K562 (cell line): Measurements from ENCODE around the gene FOSL2. TPM values are rescaled to one million over a fixed set of nuclear protein-coding genes. Genes with fewer than 3 reads are reported as not detected.

ENCODE experiments used
- ATAC-seq: fragments of 200-7000 bp; cut with Tn5 transposase; 3 replicates; pipeline ENCODE4 v1.9.1; 2020; ENCODE audit warnings: moderate library complexity
- BruUV-seq: library from RNA; stranded (reverse); fragments of 400-500 nt; replicated peaks from 2 replicates; lab custom pipeline; 2021; lab: Mats Ljungman, UMichigan
- CTCF ChIA-PET: fragments of 300-600 bp; formaldehyde crosslinking; extraction: SDS; loops from one replicate; lab custom pipeline; 2021; ENCODE audit warnings: low intra/inter-chr PET ratio; lab: Yijun Ruan, JAX
- POLR2A ChIA-PET: fragments of 300-600, 350-650 bp; sonication (Branson Sonifier 250); formaldehyde crosslinking; extraction: SDS; loops from one replicate; lab custom pipeline; 2021; ENCODE audit warnings: antibody characterized with exemption, inconsistent platforms; lab: Yijun Ruan, JAX
- DNase-seq, 4 experiments: peaks; one replicate each; pipeline versions ENCODE4 v3.0.0 to v3.0.0-alpha.2; 2011 to 2018; ENCODE audit warnings: low spot score in 3 of 4, mixed read lengths in 3 of 4; ENCODE audit errors: extremely low read depth in 1 of 4
- FAIRE-seq: peaks from 2 replicates; lab custom pipeline; 2011; peaks lifted over from hg19 to GRCh38; lab: Jason Lieb, UNC
- H2AFZ ChIP-seq: 2 replicates; pipeline ENCODE4 v1.6.0; 2011; ENCODE audit warnings: low read depth, low read length, control low read depth, inconsistent platforms
- H3K27ac ChIP-seq: fragments of 200-600 bp; 3 replicates; pipeline ENCODE4 v1.8.0; 2011; ENCODE audit warnings: low read depth, mild to moderate bottlenecking, control low read depth, inconsistent platforms, low read length, moderate library complexity, mixed read lengths; ENCODE audit errors: extremely low read depth
- H3K27me3 ChIP-seq, 2 experiments: fragments of 300-600 bp in 1 of 2; 2 replicates in 1 of 2; 3 replicates in 1 of 2; pipeline versions ENCODE4 v1.6.0 to v1.8.0; 2011; ENCODE audit warnings: inconsistent platforms in 2 of 2, low read length in 2 of 2, mild to moderate bottlenecking in 1 of 2, mixed read lengths in 1 of 2, moderate library complexity in 1 of 2; ENCODE audit not compliant: control insufficient read depth in 2 of 2, insufficient read depth in 2 of 2
- H3K36me3 ChIP-seq: fragments of 300-600 bp; 3 replicates; pipeline ENCODE4 v1.8.0; 2011; ENCODE audit warnings: mild to moderate bottlenecking, low read length, inconsistent platforms; ENCODE audit not compliant: control insufficient read depth, insufficient read depth
- H3K4me1 ChIP-seq, 2 experiments: fragments of 200-600 bp in 1 of 2; replicated peaks in 1 of 2; 2 replicates in 1 of 2; 3 replicates in 1 of 2; pipeline versions ENCODE4 v1.5.1 to v1.8.0; 2011; ENCODE audit warnings: inconsistent platforms in 2 of 2, low read length in 2 of 2, mild to moderate bottlenecking in 1 of 2, mixed read lengths in 1 of 2, moderate library complexity in 1 of 2; ENCODE audit not compliant: control insufficient read depth in 2 of 2, insufficient read depth in 2 of 2
- H3K4me2 ChIP-seq: 2 replicates; pipeline ENCODE4 v1.6.1; 2011; ENCODE audit warnings: low read length, control low read depth, inconsistent platforms, mixed read lengths; ENCODE audit not compliant: insufficient read depth
- H3K4me3 ChIP-seq: fragments of 200-600 bp; sonication (generic), shearing (Covaris generic); 2 replicates; pipeline ENCODE4 v1.5.1; 2016; ENCODE audit warnings: control low read depth, inconsistent platforms
- H3K79me2 ChIP-seq: fragments of 200-600 bp; 3 replicates; pipeline ENCODE4 v1.8.0; 2011; ENCODE audit warnings: low read length, inconsistent platforms; ENCODE audit not compliant: control insufficient read depth, insufficient read depth
- H3K9ac ChIP-seq, 2 experiments: 2 replicates each; pipeline versions ENCODE4 v1.6.0 to v1.6.1; 2011; ENCODE audit warnings: low read depth in 2 of 2, low read length in 2 of 2, control low read depth in 1 of 2, inconsistent platforms in 1 of 2, mild to moderate bottlenecking in 1 of 2, mixed read lengths in 1 of 2; ENCODE audit not compliant: insufficient read depth in 1 of 2
- H3K9me1 ChIP-seq: one replicate; pipeline ENCODE4 v1.6.0; 2011; ENCODE audit warnings: inconsistent platforms, mild to moderate bottlenecking, low read length, moderate library complexity; ENCODE audit not compliant: control insufficient read depth, insufficient read depth
- H3K9me3 ChIP-seq: replicated peaks from 2 replicates; pipeline ENCODE4 v1.5.1; 2011; ENCODE audit warnings: low read depth, low read length, inconsistent platforms; ENCODE audit not compliant: control insufficient read depth, insufficient read depth
- H4K20me1 ChIP-seq: replicated peaks from 2 replicates; pipeline ENCODE4 v1.6.1; 2011; ENCODE audit warnings: low read length, inconsistent platforms, mixed read lengths; ENCODE audit not compliant: control insufficient read depth, insufficient read depth
- ARNT ChIP-seq, 2 experiments: fragments of 450-650 bp; IDR thresholded peaks; 2 replicates each; pipeline ENCODE4 v1.6.1; 2016; ENCODE audit warnings: mild to moderate bottlenecking in 1 of 2
- EP400 ChIP-seq: fragments of 450-650 bp; IDR thresholded peaks from 2 replicates; pipeline ENCODE4 v1.6.1; 2017; ENCODE audit warnings: antibody characterized with exemption, mild to moderate bottlenecking, moderate library complexity
- HDAC1 ChIP-seq, 2 experiments: fragments of 450-650 bp; IDR thresholded peaks; 2 replicates each; pipeline ENCODE4 v1.6.1; 2016 to 2017; ENCODE audit warnings: inconsistent platforms in 1 of 2, mild to moderate bottlenecking in 1 of 2, moderate library complexity in 1 of 2
- HNRNPH1 ChIP-seq: fragments of 200-400 bp; formaldehyde crosslinking; optimal IDR thresholded peaks from 2 replicates; pipeline ENCODE3; 2017; ENCODE audit warnings: low read depth, mild to moderate bottlenecking, low read length, moderate library complexity
- KAT8 ChIP-seq: fragments of 450-650 bp; IDR thresholded peaks from 2 replicates; pipeline ENCODE4 v1.6.1; 2016; ENCODE audit warnings: low read depth, mild to moderate bottlenecking
- KLF13 ChIP-seq: fragments of 450-650 bp; IDR thresholded peaks from 2 replicates; pipeline ENCODE4 v1.6.1; 2016; ENCODE audit warnings: missing genetic modification characterization, low read depth, mild to moderate bottlenecking, missing compliant biosample characterization, moderate library complexity, borderline replicate concordance
- MCM2 ChIP-seq: fragments of 450-650 bp; IDR thresholded peaks from 2 replicates; pipeline ENCODE4 v1.6.1; 2017; ENCODE audit warnings: low read depth, mild to moderate bottlenecking
- MED1 ChIP-seq: sonication (generic); formaldehyde crosslinking; IDR thresholded peaks from 2 replicates; pipeline ENCODE4 v1.8.1; 2023; ENCODE audit warnings: missing genetic modification reagents, borderline replicate concordance
- NFRKB ChIP-seq: fragments of 450-650 bp; IDR thresholded peaks from 2 replicates; pipeline ENCODE4 v1.6.1; 2016; ENCODE audit warnings: low read depth
- POLR2A ChIP-seq: fragments of 450-650 bp; conservative IDR thresholded peaks from 2 replicates; pipeline ENCODE4 v1.6.1; 2016
- POU5F1 ChIP-seq: fragments of 150-350 bp; IDR thresholded peaks from 2 replicates; pipeline ENCODE4 v1.6.1; 2014; ENCODE audit warnings: borderline replicate concordance, low read length, low read depth, mild to moderate bottlenecking; ENCODE audit not compliant: partially characterized antibody
- RCOR1 ChIP-seq, 2 experiments: IDR thresholded peaks; 2 replicates each; pipeline ENCODE4 v1.6.1; 2012; ENCODE audit warnings: low read depth in 2 of 2, low read length in 2 of 2, borderline replicate concordance in 1 of 2, improper control_type of control experiment in 1 of 2
- SP2 ChIP-seq: IDR thresholded peaks from 2 replicates; pipeline ENCODE4 v1.6.1; 2011; ENCODE audit warnings: mild to moderate bottlenecking, low read depth, low read length, moderate library complexity; ENCODE audit not compliant: poor library complexity, severe bottlenecking; ENCODE audit errors: extremely low read depth
- STAT5A ChIP-seq: IDR thresholded peaks from 2 replicates; pipeline ENCODE4 v1.6.1; 2012; ENCODE audit warnings: low read length, inconsistent platforms, borderline replicate concordance
- TCF7L2 ChIP-seq: fragments of 150-350 bp; IDR thresholded peaks from 2 replicates; pipeline ENCODE4 v1.6.1; 2016; ENCODE audit warnings: low read depth, mild to moderate bottlenecking, low read length, moderate library complexity
- U2AF2 ChIP-seq: fragments of 200-400 bp; formaldehyde crosslinking; optimal IDR thresholded peaks from 2 replicates; pipeline ENCODE3; 2017; ENCODE audit warnings: low read depth, mild to moderate bottlenecking, low read length
- WGBS: fragments of 100-300 bp; shearing (Covaris generic); methylation state at CpG from one replicate; pipeline ENCODE4 v1.1.6; 2016; ENCODE audit warnings: low coverage, mixed read lengths; ENCODE audit not compliant: insufficient coverage; ENCODE audit errors: missing lambda C conversion rate; 5-methylcytosine and 5-hydroxymethylcytosine counted together
- in situ Hi-C: fragments of 300-500 bp; cut with MboI; formaldehyde crosslinking; loops from 4 replicates; pipeline ENCODE4 v1.15.0; 2018; ENCODE audit warnings: inconsistent platforms, mixed read lengths
- intact Hi-C: fragments of 100-400 bp; cut with micrococcal nuclease; formaldehyde crosslinking; loops from 2 replicates; pipeline ENCODE4 v1.14.2; 2022
- polyA plus RNA-seq, 8 experiments: library from polyadenylated mRNA; depleted of rRNA in 4 of 8; stranded (reverse) in 5 of 8; unstranded in 3 of 8; fragments of >200 nt; fragmentation: Nextera tagmentation in 2 of 8; fragmentation: Illumina TruSeq in 1 of 8; extraction: Ambion mirVana in 2 of 8; extraction: Trizol in 1 of 8; gene quantifications; 2 replicates each; pipeline versions ENCODE4 v1.2.1 to v1.2.3, GENCODE V29; 2011 to 2014; ENCODE audit warnings: inconsistent platforms in 1 of 8, missing spikeins in 1 of 8
- total RNA-seq, 7 experiments: library from RNA; depleted of rRNA in 6 of 7; stranded (reverse); fragments of >200 nt in 6 of 7; fragmentation: Illumina TruSeq in 2 of 7; extraction: Trizol in 2 of 7; gene quantifications; 2 replicates each; pipeline versions ENCODE4 v1.2.1 to v1.2.3, GENCODE V29; 2011 to 2021; ENCODE audit warnings: low replicate concordance in 1 of 7
- TF ChIP-seq, protein P1 (sequence below): fragments of 200-400 bp; formaldehyde crosslinking; IDR thresholded peaks from 2 replicates; pipeline ENCODE4 v1.6.1; 2017; ENCODE audit warnings: mild to moderate bottlenecking, low read depth, low read length, moderate library complexity
- TF ChIP-seq, protein P2 (sequence below): sonication (generic); IDR thresholded peaks from 2 replicates; pipeline ENCODE4 v1.6.1; 2016
- TF ChIP-seq, protein P3 (sequence below): IDR thresholded peaks from 2 replicates; pipeline ENCODE4 v1.6.1; 2014; ENCODE audit warnings: antibody characterized with exemption

The FOSL2 gene
- total and polyA plus RNA-seq, 9 of the 15 experiments (the other 6 are each of a cell fraction or from before 2014, with no cell fraction given), result 0.04 to 2.9 (median 0.80) TPM

DNA sequence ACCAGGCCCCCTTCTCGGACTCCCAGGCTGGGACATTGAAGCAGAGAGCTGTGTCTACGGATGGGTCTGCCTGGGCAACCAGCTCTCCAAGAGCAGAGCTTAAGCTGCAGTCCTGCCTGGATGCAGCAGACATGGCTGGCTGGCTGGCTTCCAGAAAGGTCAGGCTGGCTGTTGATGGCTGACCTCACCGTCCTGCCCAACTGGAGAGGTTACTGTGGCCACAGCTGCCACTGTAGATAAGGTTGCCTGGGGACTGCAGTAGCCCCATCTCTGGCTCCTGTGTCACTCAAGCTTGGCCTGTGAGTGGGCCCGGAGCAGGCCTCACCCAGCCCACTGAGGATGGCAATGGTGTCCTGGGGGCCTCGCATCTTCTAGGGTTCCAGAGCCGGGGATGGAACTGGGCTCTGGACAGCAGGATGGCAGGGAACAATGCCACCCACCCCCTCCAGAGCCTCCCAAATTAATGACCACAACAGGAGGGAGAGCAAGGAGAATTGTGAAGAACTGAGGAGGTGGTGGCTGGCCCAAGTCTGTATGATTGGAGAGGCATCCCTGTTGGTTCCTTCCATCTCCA lies 37.0 kb upstream of the FOSL2 start:
- no peaks in the 10 kb centered on the region for H4K20me1 ChIP-seq
- ChIA-PET POLR2A (interaction anchor here (0.6 to 2.1 kb wide), 6 partner anchors 9 to 466 kb away, joined by 3 to 13 read pairs (median 7); partner anchors contain the start of gene RBKS), CTCF (interaction anchor here (0.6 kb wide), 1 partner anchor 18 kb away, joined by 3 read pairs; no protein-coding TSS in a partner anchor)
- peak overlapping the region; percentile 80 for H2AFZ ChIP-seq
- intact Hi-C loops (no loop called here), in situ Hi-C loops (no loop called here)
- no peaks in the 10 kb centered on the region for H3K9me3 ChIP-seq
- peak overlapping the region; percentile 62; the same call in 2 of the 3 replicates for H3K27ac ChIP-seq
- BruUV-seq, result no TSS peak
- peaks cover 6% of the 10 kb centered on the region for H3K9me1 ChIP-seq
- no peak overlapping the region for H3K4me3 ChIP-seq
- ATAC-seq (peak; percentile 93), FAIRE-seq (peak; percentile 99), DNase-seq (peak; percentile 96 to 98 (median 98))
- H3K4me1 ChIP-seq, result peaks cover 50 to 63% of the 10 kb centered on the region in 2 experiments
- no peaks in the 10 kb centered on the region for H3K27me3 ChIP-seq
- H3K36me3 ChIP-seq, result no peaks in the 10 kb centered on the region
- peak overlapping the region; percentile 44; the same call in 1 of the 2 replicates for H3K4me2 ChIP-seq
- no peaks in the 10 kb centered on the region for H3K79me2 ChIP-seq
- H3K9ac ChIP-seq, result peak overlapping the region; percentile 25 to 73; a peak in 3 of 4 replicates
- 3% methylated on average over 6 of the region's 6 CpGs for WGBS
- TF ChIP-seq KAT8 (no peak), U2AF2 (no peak), SP2 (no peak), RCOR1 (IDR thresholded peaks at IDR 0.05; ENCODE audit: borderline replicate concordance in 1 of 2, low read depth in 2 of 2, low read length in 2 of 2) (peak; percentile 90 to 98), NFRKB (no peak), HDAC1 (IDR thresholded peaks at IDR 0.05) (peak in 1 of 2 experiments; percentile 70; a peak in 1 of 4 replicates), POLR2A (no peak), MED1 (CRISPR knock-in tag) (no peak), MCM2 (no peak), ARNT (IDR thresholded peaks at IDR 0.05) (peak; percentile 63 to 75; a peak in 2 of 4 replicates), EP400 (no peak; the same call in 1 of the 2 replicates), STAT5A (peak; percentile 87; the same call in 1 of the 2 replicates), POU5F1 (no peak), HNRNPH1 (no peak), TCF7L2 (no peak), KLF13 (no peak)
- TF ChIP-seq, protein P1, sequence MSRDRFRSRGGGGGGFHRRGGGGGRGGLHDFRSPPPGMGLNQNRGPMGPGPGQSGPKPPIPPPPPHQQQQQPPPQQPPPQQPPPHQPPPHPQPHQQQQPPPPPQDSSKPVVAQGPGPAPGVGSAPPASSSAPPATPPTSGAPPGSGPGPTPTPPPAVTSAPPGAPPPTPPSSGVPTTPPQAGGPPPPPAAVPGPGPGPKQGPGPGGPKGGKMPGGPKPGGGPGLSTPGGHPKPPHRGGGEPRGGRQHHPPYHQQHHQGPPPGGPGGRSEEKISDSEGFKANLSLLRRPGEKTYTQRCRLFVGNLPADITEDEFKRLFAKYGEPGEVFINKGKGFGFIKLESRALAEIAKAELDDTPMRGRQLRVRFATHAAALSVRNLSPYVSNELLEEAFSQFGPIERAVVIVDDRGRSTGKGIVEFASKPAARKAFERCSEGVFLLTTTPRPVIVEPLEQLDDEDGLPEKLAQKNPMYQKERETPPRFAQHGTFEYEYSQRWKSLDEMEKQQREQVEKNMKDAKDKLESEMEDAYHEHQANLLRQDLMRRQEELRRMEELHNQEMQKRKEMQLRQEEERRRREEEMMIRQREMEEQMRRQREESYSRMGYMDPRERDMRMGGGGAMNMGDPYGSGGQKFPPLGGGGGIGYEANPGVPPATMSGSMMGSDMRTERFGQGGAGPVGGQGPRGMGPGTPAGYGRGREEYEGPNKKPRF, result no peak
- TF ChIP-seq, protein P2, sequence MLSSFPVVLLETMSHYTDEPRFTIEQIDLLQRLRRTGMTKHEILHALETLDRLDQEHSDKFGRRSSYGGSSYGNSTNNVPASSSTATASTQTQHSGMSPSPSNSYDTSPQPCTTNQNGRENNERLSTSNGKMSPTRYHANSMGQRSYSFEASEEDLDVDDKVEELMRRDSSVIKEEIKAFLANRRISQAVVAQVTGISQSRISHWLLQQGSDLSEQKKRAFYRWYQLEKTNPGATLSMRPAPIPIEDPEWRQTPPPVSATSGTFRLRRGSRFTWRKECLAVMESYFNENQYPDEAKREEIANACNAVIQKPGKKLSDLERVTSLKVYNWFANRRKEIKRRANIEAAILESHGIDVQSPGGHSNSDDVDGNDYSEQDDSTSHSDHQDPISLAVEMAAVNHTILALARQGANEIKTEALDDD, result no peak; the same call in 1 of the 2 replicates
- TF ChIP-seq, protein P3, sequence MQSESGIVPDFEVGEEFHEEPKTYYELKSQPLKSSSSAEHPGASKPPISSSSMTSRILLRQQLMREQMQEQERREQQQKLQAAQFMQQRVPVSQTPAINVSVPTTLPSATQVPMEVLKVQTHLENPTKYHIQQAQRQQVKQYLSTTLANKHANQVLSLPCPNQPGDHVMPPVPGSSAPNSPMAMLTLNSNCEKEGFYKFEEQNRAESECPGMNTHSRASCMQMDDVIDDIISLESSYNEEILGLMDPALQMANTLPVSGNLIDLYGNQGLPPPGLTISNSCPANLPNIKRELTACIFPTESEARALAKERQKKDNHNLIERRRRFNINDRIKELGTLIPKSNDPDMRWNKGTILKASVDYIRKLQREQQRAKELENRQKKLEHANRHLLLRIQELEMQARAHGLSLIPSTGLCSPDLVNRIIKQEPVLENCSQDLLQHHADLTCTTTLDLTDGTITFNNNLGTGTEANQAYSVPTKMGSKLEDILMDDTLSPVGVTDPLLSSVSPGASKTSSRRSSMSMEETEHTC, result peak; percentile 64; the same call in 1 of the 2 replicates
